Measurements from ENCODE around the gene MRPL39. TPM values are rescaled to one million over a fixed set of nuclear protein-coding genes. Genes with fewer than 3 reads are reported as not detected.

MRPL39 gene
- total and polyA plus RNA-seq, 2 of the 4 experiments (the other 2 are of a cell fraction) = 15.2 to 20.6 TPM

DNA sequence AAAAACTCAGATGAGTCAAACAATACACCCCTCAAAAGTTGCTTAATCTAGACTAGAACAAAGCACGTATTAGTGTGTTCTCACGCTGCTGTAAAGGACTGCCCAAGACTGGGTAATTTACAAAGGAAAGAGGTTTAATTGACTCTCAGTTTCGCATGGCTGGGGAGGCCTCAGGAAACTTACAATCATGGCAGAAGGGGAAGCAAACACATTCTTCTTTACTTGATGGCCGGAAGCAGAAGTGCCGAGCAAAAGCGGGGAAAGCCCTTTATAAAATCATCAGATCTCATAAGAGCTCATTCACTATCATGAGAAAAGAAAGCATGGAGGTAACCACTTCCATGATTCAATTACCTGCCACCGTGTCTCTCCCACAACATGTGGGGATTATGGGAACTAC lies 41.9 kb upstream of the MRPL39 start:
- H3K9me1 ChIP-seq (ENCODE audit: insufficient read depth, low read length) = no peaks in the 10 kb centered on the region
- dilution Hi-C loops (cut with HindIII; ENCODE audit: low sequenced_read_pairs, unreplicated experiment) = no loop called here
- no TSS peak for BruUV-seq (replicated peaks)
- intact Hi-C loops (cut with micrococcal nuclease) = no loop called here
- no peak overlapping the region for H2BK5ac ChIP-seq (ENCODE audit: low read depth, low read length, poor library complexity, severe bottlenecking)
- ChIA-PET POLR2A (ENCODE audit: unreplicated experiment) (no interaction called here), CTCF (no interaction called here)
- H3K4me2 ChIP-seq (ENCODE audit: low read depth, low read length) = no peak overlapping the region
- no peak overlapping the region for H2BK20ac ChIP-seq (ENCODE audit: low read depth, low read length)
- no peak overlapping the region for H3K14ac ChIP-seq (replicated peaks; ENCODE audit: low read depth, low read length)
- no peak overlapping the region for H3K56ac ChIP-seq (ENCODE audit: extremely low read depth, insufficient read depth, low read length)
- no peak overlapping the region for H2BK120ac ChIP-seq (ENCODE audit: low read depth, low read length)
- no peak overlapping the region for H3K4me3 ChIP-seq (ENCODE audit: insufficient read depth, low read depth, low read length)
- no peak overlapping the region for H2AK9ac ChIP-seq (replicated peaks; ENCODE audit: low read depth, low read length, poor library complexity)
- no CpG with 5 or more reads among the region's 7 CpGs for WGBS, 2 experiments (ENCODE audit: extremely low coverage in 2 of 2, insufficient read length in 1 of 2)
- DNase-seq = no peak
- H3K9ac ChIP-seq (ENCODE audit: low read depth, low read length) = no peak overlapping the region
- no peak for ATAC-seq (ENCODE audit: low read depth)
- no peaks in the 10 kb centered on the region for H3K27me3 ChIP-seq (ENCODE audit: control insufficient read depth, insufficient read depth, low read length)
- H3K4ac ChIP-seq (ENCODE audit: low read depth, low read length) = no peak overlapping the region
- in situ Hi-C loops (cut with MboI; ENCODE audit: low sequenced_read_pairs) = no loop called here
- H4K91ac ChIP-seq (ENCODE audit: insufficient read depth, low read depth, low read length) = no peak overlapping the region
- TF ChIP-seq, protein P1, sequence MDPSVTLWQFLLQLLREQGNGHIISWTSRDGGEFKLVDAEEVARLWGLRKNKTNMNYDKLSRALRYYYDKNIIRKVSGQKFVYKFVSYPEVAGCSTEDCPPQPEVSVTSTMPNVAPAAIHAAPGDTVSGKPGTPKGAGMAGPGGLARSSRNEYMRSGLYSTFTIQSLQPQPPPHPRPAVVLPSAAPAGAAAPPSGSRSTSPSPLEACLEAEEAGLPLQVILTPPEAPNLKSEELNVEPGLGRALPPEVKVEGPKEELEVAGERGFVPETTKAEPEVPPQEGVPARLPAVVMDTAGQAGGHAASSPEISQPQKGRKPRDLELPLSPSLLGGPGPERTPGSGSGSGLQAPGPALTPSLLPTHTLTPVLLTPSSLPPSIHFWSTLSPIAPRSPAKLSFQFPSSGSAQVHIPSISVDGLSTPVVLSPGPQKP (IDR thresholded peaks at IDR 0.05; ENCODE audit: borderline replicate concordance, low read depth, low read length) = no peak
- TF ChIP-seq RCOR1 (IDR thresholded peaks at IDR 0.05; ENCODE audit: insufficient replicate concordance, low read length) (no peak), SMC3 (IDR thresholded peaks at IDR 0.05; ENCODE audit: low read depth, low read length) (no peak), MAFK (IDR thresholded peaks at IDR 0.05; ENCODE audit: low read depth, low read length) (no peak), MAZ (IDR thresholded peaks at IDR 0.05; ENCODE audit: borderline replicate concordance, low read depth, low read length) (no peak), MXI1 (IDR thresholded peaks at IDR 0.05; ENCODE audit: borderline replicate concordance, low read depth, low read length) (no peak), RAD21 (IDR thresholded peaks at IDR 0.05; ENCODE audit: low read length) (no peak)
- TF ChIP-seq, protein P2, sequence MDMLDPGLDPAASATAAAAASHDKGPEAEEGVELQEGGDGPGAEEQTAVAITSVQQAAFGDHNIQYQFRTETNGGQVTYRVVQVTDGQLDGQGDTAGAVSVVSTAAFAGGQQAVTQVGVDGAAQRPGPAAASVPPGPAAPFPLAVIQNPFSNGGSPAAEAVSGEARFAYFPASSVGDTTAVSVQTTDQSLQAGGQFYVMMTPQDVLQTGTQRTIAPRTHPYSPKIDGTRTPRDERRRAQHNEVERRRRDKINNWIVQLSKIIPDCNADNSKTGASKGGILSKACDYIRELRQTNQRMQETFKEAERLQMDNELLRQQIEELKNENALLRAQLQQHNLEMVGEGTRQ (IDR thresholded peaks at IDR 0.05; ENCODE audit: low read depth, low read length) = no peak
- TF ChIP-seq, protein P3, sequence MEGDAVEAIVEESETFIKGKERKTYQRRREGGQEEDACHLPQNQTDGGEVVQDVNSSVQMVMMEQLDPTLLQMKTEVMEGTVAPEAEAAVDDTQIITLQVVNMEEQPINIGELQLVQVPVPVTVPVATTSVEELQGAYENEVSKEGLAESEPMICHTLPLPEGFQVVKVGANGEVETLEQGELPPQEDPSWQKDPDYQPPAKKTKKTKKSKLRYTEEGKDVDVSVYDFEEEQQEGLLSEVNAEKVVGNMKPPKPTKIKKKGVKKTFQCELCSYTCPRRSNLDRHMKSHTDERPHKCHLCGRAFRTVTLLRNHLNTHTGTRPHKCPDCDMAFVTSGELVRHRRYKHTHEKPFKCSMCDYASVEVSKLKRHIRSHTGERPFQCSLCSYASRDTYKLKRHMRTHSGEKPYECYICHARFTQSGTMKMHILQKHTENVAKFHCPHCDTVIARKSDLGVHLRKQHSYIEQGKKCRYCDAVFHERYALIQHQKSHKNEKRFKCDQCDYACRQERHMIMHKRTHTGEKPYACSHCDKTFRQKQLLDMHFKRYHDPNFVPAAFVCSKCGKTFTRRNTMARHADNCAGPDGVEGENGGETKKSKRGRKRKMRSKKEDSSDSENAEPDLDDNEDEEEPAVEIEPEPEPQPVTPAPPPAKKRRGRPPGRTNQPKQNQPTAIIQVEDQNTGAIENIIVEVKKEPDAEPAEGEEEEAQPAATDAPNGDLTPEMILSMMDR (conservative IDR thresholded peaks at IDR 0.05; ENCODE audit: low read depth, low read length) = no peak
- no peak overlapping the region for H4K5ac ChIP-seq (ENCODE audit: low read depth, low read length)
- H2BK15ac ChIP-seq (ENCODE audit: low read depth, low read length) = no peak overlapping the region
- H2AK5ac ChIP-seq (ENCODE audit: low read depth, low read length) = no peak overlapping the region
- H3K36me3 ChIP-seq (ENCODE audit: control insufficient read depth, insufficient read depth, low read length) = no peaks in the 10 kb centered on the region
- H2AFZ ChIP-seq (replicated peaks; ENCODE audit: low read length, poor library complexity) = no peak overlapping the region
- no peak overlapping the region for H3K23ac ChIP-seq (ENCODE audit: low read depth, low read length)
- no peak overlapping the region for H3K27ac ChIP-seq (ENCODE audit: insufficient read depth, low read length)
- no peaks in the 10 kb centered on the region for H3K9me3 ChIP-seq (ENCODE audit: control insufficient read depth, insufficient read depth, low read length)
- no peaks in the 10 kb centered on the region for H3K79me1 ChIP-seq (ENCODE audit: low read depth in 1 of 2, low read length in 2 of 2)
- H3K18ac ChIP-seq (ENCODE audit: low read depth, low read length) = no peak overlapping the region
- no peaks in the 10 kb centered on the region for H3K4me1 ChIP-seq (ENCODE audit: control insufficient read depth, insufficient read depth, low read length)
- H4K20me1 ChIP-seq (ENCODE audit: insufficient read depth, low read length) = no peaks in the 10 kb centered on the region
- no peak overlapping the region for H4K8ac ChIP-seq (ENCODE audit: low read depth in 2 of 2, low read length in 2 of 2)
